Glutamatergic neuron (in vitro differentiated cells): ENCODE measurements around the gene RBBP8NL. TPM values are rescaled to one million over a fixed set of nuclear protein-coding genes. Genes with fewer than 3 reads are reported as not detected.

Experiments
- DNase-seq: peaks from one replicate; pipeline ENCODE4 v3.0.0; 2022
- H3K27ac Mint-ChIP-seq: one replicate; pipeline ENCODE4 v1.8.0; 2020; ENCODE audit warnings: mild to moderate bottlenecking, mixed read lengths, inconsistent platforms; ENCODE audit not compliant: unreplicated experiment
- H3K27me3 Mint-ChIP-seq: one replicate; pipeline ENCODE4 v1.8.0; 2020; ENCODE audit warnings: mild to moderate bottlenecking, moderate library complexity, mixed read lengths, inconsistent platforms; ENCODE audit not compliant: unreplicated experiment
- H3K36me3 Mint-ChIP-seq: one replicate; pipeline ENCODE4 v1.8.0; 2020; ENCODE audit warnings: mild to moderate bottlenecking, mixed read lengths, inconsistent platforms; ENCODE audit not compliant: unreplicated experiment
- H3K4me1 Mint-ChIP-seq: one replicate; pipeline ENCODE4 v1.8.0; 2020; ENCODE audit warnings: mild to moderate bottlenecking, low read depth, mixed read lengths, inconsistent platforms; ENCODE audit not compliant: unreplicated experiment
- H3K4me3 Mint-ChIP-seq: one replicate; pipeline ENCODE4 v1.8.0; 2020; ENCODE audit warnings: mild to moderate bottlenecking, mixed read lengths, inconsistent platforms; ENCODE audit not compliant: unreplicated experiment
- H3K9me3 Mint-ChIP-seq: one replicate; pipeline ENCODE4 v1.8.0; 2020; ENCODE audit warnings: mild to moderate bottlenecking, moderate library complexity, mixed read lengths, inconsistent platforms; ENCODE audit not compliant: unreplicated experiment
- total RNA-seq: library from RNA; stranded (reverse); fragmentation: NEBNext Ultra II Directional; extraction: Animal tissue kit (Norgen Biotek cat#: 25700); gene quantifications from one replicate; pipeline ENCODE4 v1.2.1, GENCODE V29; 2021; ENCODE audit not compliant: unreplicated experiment
- TF ChIP-seq, protein P1 (sequence below): fragments of 200-600 bp; sonication (generic); IDR thresholded peaks from one replicate; pipeline ENCODE4 v1.5.0; 2021; ENCODE audit not compliant: partially characterized antibody, unreplicated experiment

RBBP8NL gene
- total RNA-seq, 1 donor from 2014 or later, result not detected

- Mint-ChIP-seq H3K9me3 (peaks cover 8% of the 10 kb centered on the region), H3K4me3 (no peak overlapping the region), H3K27me3 (peaks cover 16% of the 10 kb centered on the region), H3K36me3 (peaks cover 4% of the 10 kb centered on the region), H3K4me1 (peaks cover 17% of the 10 kb centered on the region), H3K27ac (no peak overlapping the region)
- no peak for DNase-seq
- TF ChIP-seq, protein P1, sequence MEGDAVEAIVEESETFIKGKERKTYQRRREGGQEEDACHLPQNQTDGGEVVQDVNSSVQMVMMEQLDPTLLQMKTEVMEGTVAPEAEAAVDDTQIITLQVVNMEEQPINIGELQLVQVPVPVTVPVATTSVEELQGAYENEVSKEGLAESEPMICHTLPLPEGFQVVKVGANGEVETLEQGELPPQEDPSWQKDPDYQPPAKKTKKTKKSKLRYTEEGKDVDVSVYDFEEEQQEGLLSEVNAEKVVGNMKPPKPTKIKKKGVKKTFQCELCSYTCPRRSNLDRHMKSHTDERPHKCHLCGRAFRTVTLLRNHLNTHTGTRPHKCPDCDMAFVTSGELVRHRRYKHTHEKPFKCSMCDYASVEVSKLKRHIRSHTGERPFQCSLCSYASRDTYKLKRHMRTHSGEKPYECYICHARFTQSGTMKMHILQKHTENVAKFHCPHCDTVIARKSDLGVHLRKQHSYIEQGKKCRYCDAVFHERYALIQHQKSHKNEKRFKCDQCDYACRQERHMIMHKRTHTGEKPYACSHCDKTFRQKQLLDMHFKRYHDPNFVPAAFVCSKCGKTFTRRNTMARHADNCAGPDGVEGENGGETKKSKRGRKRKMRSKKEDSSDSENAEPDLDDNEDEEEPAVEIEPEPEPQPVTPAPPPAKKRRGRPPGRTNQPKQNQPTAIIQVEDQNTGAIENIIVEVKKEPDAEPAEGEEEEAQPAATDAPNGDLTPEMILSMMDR, result no peak
These were observed 55.7 kb downstream of the RBBP8NL start for GRCh38 chr20:62371588-62372041.

- Mint-ChIP-seq H3K4me1 (peaks cover 17% of the 10 kb centered on the region), H3K9me3 (peaks cover 8% of the 10 kb centered on the region), H3K4me3 (no peak overlapping the region), H3K36me3 (peaks cover 4% of the 10 kb centered on the region), H3K27ac (no peak overlapping the region), H3K27me3 (peaks cover 16% of the 10 kb centered on the region)
- peak; percentile 44 for DNase-seq
- TF ChIP-seq, protein P1, result no peak
These were observed 56.3 kb downstream of the RBBP8NL start for GRCh38 chr20:62370807-62371587.

DNA sequence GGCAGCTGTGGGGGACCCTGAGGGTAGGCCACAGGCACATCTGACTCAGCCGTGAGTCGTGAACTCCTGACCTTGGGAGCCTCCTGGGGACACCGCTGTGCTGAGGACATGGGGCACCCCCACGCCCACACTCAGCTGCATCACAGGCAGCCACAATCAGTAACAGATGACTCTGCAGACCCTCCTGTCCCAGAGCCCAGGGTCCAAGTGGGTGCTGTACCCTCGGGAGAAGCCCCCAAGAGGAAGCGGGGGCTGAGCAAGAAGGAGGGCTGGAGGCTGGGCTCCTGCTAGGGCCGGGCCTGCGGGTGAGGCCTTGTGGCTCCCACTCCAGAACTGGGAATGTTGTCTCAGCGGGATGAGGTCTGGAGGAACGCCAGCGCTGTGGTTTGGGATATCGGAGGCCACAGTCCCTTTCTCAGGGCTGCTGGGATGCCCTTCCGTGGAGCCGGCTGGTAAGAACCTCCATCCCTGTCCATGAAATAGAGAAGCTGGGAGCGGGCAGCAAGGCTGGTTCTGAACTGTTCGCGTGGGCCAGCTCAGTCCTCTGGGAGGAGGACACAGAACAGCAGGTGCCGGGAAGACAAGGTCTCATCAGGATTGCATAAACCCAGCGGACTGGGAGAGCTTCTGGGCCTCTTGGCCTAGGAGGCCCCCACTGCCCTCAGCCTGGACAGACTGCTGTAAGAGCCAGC is 57.1 kb downstream of the RBBP8NL start:
- TF ChIP-seq, protein P1, result no peak
- Mint-ChIP-seq H3K27ac (no peak overlapping the region), H3K36me3 (peaks cover 4% of the 10 kb centered on the region), H3K27me3 (peaks cover 16% of the 10 kb centered on the region), H3K4me3 (no peak overlapping the region), H3K9me3 (peaks cover 8% of the 10 kb centered on the region), H3K4me1 (peaks cover 15% of the 10 kb centered on the region)
- DNase-seq, result peak; percentile 19

DNA sequence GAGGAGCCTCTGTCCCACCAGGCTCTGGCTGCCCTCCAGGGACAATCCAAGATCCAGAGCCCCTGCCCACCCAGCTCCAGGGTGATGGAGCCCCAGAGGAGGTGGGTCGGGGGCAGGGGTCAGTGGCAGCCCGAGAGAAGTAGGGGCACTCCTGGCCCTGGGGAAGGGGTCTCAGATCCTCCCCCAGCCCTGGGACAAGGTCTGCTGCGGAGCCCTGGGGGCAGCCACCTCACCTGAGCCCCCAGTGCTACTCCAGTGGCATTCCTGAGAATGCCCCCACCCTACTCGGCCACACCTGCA is 57.6 kb downstream of the RBBP8NL start:
- peak overlapping the region; percentile 78 for H3K4me3 Mint-ChIP-seq
- peaks cover 15% of the 10 kb centered on the region for H3K4me1 Mint-ChIP-seq
- H3K27me3 Mint-ChIP-seq, result peaks cover 18% of the 10 kb centered on the region
- H3K9me3 Mint-ChIP-seq, result peaks cover 10% of the 10 kb centered on the region
- DNase-seq, result peak; percentile 14
- TF ChIP-seq, protein P1, result no peak
- H3K27ac Mint-ChIP-seq, result no peak overlapping the region
- peaks cover 4% of the 10 kb centered on the region for H3K36me3 Mint-ChIP-seq
